HUDEP-2 (cell line): ENCODE measurements around the gene SKP1.
A peak's percentile ranks its signal among the peaks of the same experiment; 100 is the strongest.

Experiments
- DNase-seq, 76 experiments: peaks; one replicate each; lab custom pipeline; 2025; ENCODE audit not compliant: unreplicated experiment in 76 of 76; lab: John Stamatoyannopoulos, UW

Gene SKP1

DNA sequence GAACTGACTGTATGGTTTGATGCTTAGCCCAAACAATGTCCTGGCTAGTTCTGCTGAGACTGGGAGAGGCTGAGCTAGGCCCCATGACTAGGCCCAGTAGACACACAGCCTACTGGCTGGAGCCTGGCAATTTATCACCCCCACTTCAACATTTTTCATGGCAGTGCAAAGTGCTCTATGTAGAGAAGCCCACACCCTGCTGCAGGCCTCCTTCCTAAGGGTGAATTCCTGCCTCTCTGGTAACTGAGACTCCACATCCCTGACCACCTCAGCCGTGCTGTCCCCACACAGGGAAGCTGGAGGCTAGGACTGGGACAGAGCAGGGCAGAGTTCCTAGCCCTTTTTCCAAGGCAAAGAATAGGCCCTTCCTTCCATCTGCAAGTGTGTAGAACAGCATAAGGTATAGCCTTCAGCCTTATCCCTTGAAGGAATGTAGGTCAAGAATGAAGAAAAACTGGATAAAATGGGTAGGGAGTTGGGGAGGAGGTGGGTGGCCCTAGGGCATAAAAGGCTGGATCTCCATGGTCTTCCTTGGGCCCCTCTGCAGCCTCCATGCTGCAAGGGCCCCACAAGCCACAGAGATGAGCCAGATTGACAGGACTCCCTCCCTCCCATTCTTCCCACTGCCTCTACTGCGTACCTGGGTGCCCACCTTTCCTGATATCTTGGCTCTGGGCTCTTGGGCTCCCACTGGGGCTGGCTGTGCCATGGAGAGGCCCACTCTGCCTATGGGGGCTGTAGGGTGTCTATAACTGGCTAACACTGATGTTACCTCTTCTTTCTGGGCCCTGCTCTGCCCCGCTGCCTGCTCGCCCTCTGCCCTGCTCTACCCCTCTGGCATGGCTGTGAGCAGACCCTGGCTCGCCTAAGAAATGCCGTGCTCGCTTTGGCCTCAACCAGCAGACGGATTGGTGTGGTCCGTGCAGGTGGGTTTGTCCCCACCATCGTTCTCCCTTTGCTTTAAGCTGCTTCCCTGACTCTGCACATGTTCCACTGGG, 32.5 kb downstream of the SKP1 start:
- DNase-seq: no peak

DNA sequence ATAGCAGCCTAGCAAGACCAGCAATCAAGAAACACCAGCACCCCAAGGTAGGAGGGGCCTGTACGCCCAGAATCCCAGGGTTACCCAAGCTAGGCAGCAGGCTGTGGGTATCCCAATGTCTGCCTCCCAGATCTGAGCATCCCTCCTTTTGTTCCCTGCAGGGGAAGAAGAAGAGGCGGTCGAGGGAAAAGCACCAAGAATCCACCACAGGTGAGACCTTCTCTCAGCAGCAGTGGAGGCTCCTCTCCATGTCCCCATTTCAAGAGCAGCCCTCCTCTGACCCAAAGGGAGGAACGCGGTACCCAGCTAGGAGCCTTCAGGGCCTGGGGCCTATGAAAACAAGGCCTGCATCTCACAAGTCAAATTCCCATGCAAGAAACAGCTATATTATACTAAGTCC, 33.3 kb downstream of the SKP1 start:
- no peak for DNase-seq

DNA sequence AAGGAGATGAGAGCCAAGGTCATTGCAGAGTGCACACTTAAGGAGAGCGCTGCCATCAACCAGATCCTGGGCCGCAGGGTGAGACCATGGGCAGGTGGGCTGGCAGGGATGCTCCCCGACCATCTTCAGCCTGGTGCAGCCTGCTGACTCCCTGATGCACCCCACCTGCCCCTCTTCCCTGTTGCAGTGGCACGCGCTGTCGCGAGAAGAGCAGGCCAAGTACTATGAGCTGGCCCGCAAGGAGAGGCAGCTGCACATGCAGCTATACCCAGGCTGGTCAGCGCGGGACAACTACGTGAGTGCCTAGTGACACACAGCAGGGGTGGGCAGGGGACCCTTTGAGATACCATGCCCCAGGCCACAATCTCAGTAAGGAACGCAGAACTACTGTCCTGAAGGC, 33.9 kb downstream of the SKP1 start:
- DNase-seq: no peak

DNA sequence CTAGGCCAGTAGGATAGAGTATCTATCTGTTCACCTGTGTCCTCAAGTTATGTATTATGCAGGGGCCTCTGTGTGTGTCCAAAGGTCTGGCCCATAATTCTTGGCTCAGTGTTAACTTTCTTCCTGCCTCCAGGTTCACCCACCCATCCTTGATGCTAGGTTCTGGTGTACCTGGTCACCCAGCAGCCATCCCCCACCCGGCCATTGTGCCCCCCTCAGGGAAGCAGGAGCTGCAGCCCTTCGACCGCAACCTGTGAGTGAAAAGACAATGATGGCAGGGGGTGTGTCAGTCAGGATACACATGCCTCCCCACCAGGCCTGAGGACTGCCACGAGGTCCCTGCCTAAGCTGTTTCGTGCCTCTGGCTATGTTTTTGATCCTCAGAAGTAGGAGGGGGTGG, 34.7 kb downstream of the SKP1 start:
- no peak for DNase-seq

DNA sequence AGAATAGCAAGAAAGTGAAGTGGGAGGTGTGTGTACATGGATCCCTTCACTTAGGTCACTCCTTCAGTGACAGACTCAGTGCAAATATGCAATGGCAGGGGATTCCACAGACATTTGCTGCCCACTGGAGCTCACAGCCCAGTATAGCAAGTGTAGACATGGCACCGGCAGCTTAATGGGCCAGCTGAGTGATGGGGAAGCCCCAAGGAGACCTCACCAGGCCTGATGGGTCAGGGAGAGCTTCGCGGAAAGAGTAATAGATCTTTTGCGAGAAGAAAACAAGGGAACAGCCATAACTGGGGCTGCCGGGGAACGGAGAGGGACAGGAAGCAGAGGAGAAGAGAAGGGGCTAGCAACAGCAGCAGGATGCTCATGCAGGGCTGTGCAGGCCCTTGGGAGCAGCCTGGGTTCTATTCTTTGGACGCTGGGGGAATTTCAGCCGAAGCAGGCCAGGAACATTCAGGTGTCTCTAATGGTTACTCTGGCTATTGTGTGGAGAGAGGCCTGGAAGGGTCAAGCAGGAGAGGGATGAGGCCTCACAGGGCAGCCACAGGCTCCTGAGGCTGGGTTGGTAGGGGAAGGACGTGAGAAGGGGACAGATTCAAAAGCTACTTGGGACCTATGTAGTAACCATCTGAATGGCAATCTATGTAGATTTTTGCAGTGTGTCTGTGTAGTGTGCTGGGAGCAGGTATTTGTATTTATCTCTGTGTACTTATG, 35.3 kb downstream of the SKP1 start:
- DNase-seq: no peak

DNA sequence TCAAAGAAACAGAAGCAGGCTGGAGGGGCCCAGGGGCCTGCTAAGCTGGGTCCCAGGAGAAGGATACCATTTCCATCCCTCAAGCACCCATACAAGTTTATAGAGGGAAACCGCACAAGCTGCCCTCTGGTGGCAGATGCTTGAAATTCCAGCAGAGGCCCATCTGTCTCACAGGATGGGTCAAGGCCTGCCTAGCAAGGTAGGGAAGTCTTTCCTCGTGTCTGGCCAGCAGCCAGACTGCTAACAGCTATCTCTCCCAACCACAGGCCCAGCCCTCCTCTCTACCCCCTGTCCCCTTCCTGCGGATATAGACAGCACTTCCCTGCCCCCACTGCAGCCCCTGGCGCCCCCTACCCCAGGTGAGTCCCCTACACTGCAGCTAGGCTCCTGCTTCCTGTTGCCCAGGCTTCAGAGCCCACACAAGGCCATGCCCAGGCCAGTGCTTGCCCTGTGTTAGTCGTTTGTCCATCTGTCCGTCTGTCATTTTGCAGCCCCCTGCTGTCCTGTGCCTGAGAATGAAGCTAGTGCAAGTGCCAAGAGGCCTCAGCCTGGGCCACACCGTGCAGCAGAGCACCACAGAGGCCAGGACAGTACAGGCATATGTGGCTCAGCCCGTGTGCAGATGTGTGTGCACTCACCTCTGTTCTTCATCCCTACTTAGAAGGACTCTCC, 36.1 kb downstream of the SKP1 start:
- peak in 73 of 76 experiments; percentile 15 to 90 (median 73) for DNase-seq

DNA sequence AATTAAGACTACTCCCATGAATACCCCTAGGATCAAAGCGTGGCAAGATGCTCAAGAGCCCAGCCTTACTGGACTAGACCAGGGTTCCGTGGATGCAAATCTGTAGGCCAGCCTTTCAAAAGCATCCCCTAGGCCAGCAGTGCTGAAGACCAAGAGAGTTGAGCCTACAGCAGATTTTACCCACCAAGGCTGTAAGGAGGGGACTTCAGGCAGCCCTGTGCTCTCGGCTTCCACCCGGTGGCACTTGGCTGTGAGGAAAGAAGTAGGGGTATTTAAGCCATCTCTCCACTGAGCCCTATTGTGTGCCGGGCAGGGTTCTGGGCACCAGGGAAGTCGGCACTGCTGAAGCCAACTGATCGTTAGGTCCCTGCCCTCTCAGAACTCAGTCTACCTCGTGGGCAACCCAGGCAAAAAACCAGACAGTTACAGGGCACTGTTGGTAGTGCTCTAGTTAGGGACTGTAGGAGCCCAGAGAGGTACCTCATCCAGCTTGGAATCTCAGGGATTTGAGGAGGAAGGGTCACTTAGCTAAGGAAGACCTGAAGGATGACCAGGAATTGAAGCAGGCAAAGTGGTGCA, 36.8 kb downstream of the SKP1 start:
- DNase-seq: no peak

DNA sequence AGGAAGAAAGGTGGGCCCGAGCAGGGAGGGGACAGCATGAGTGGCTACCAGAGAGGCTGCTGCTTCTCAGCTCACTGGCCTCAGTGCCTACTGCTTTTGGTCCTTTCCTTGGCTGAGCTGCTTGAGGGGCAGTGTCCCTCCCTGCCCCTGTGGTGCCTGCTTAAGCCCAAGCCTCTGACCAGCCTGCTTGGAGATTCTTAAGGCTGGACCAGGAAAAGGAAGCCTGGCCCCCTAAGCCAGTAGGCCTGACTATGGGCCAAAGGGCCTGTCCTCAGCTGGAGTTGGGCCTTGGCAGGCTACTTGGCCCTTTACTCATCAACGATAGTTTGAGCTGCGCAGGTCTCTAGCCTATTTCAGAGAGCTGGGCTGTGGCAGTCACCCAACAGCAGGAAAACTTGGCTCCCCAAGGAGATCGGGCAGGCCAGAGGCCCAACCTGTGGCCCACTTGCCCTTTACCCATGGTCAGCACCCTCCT, 37.3 kb downstream of the SKP1 start:
- no peak for DNase-seq

DNA sequence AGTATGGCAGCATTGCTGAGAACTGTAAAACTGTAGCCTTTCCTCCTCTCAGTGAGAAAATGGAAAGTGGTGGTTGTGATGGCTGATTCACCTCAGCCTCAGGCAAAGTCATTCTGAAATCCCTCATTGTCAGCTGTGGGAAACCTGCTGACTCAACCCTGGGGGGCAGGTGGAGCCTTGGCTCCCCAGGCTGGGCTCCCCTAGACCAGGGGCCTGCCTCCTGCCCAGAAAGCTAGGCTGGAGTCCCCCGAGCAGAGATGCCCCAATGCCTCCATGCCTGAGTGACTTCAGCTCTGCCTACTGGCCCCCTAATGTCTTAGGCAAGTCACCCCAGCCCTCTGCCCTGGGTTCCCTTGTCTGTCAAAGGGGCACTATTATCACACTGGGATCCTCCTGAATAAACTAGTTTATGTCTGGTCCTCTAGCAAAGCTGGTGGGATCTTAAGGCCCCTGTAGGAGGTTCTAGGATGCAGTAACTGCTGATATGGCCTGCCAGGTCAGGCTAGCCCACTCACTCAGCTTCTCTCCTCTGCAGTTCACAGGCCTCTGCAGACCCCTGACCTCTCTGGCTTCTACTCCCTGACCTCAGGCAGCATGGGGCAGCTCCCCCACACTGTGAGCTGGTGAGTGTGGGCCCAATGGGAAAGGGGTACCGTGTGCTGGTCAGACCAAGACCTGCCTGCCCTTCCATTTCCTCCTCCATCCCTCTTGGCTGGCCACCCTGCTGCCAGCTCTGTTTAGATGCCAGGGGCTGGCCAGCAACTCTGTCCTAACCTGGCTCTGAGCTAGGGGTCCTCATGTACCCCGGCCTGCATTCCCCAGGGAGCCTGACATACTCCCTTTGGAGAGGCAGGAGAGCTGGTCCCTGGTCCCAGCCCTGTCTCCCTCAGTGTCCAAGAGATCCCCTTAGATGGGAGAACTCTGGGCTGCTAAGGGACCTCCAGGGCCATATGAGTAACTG, 38.1 kb downstream of the SKP1 start:
- DNase-seq: no peak

DNA sequence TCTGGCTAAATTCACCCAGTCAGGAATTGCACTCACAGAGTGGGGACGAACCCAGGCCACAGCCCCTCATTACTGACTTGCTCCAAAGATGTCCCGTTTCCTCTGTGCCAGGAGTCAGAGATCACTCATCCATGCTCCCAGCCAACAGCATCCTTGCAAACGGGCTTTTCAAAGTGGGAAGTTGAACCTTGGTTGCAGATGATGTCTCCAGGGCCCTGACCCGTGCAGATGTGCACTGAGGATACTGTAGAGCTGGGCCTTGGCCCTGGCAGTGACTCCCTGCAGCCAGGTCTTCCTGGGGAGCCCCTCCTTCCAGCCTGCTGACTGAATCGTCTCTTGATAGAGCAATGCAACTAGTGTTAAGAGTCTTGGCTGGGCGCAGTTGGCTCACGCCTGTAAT, 40.0 kb downstream of the SKP1 start:
- DNase-seq: no peak

DNA sequence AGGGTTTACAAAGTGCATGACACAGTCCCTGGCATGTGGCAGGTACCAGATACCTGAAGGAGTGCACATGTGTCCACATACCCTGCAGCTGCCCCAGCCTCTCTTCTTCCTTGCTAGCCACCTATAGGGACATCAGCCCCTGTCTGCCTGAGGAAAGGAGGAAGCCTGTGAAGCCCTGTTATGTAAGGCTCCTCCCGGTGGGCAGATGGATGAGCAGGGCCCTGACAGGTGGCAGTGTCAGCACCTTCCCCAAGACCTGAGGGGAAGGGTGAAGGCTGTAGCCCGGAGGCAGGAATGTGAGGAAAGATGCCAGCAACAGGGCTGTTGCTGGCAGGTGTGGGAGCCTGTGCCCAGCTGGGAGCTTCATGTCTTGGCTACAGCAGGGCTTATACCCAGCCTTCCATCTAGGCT, 40.5 kb downstream of the SKP1 start:
- DNase-seq: no peak

DNA sequence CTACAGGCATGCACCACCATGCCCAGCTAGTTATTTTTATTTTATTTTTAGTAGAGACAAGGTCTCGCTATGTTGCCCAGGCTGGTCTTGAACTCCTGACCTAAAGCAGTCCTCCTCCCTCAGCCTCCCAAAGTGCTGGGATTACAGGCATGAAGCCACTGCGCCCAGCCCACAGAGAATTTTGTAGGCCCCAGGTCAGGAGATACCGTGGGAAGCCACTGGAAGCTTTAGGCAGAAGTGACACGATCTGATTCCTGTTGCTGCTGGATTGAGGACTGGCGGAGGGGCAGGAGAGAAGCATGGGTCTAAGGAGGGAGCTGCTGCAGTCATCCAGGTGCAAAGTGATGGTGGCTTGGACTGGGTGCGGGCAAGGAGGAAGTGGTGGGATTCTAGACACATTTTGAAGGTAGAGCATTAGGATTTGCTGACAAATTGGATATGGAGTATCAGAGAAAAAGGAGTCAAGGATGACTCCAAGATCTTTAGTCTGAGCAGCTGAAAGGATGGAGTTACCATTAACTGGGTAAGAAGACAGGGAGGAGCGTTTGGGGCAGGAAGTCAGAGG, 41.6 kb downstream of the SKP1 start:
- no peak for DNase-seq

DNA sequence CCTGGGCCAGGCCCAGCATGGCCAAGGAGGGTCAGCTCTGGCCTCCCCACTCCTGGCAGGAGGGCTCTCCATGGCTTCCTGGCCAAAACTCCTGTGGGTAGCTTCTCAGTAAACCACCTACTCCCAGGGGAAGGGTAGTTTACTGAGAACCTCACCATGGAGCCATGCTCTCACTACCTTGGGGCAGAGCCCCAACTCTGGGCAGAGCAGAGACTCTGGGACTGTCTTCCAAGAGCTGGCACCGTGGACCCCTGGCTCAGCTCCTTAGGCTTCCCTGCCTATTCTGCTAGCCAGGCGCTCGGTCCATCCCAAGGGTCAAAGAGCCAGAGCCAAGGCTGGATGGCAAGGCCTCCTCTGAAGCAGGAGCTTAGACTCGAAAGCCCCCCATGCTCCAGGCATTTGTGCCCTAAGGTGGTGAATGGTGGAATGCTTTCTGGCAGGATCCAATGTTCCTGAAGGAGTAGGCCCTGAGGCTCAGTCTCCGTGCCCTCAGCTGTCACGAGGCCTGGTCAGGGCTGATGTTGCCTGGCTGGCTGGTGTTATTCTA, 42.7 kb downstream of the SKP1 start:
- DNase-seq: no peak

DNA sequence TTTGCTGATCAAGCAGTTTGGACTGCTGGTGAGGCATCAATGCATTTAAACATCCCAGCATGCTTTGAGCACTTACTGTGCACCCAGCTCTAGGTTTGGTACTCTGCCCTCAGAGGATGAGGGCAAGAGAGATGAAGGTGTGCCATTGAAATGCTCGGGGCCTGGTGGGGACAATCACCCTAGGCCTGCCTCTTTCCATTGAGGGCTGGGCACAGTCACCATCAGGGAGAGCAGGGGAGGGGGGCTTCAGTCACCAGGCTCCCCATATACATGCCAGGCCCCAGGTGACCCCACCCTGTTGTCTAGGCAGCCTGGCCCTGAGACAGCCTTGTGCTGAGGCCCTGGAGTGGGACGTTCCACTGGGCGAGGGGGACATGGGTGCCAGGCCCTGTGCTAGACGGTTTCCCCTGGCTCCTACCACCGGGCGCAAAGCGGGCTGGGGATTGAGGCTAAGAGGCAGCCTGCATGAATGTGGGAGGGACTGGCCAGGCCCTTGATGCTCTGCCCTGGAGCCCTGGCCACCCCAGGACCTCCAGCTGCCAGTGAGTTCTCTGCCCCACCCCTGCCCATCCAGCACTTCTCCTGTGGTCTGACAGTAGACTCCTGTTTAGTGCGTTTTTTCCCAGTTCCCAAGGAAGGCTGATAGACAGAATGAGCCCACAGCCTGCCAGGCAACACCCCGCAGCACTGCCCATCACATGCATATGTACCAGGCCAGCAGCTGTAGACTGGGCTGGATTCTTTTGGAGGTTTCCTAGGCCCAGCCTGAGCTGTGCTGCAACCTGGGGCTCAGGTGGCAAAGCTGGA, 43.4 kb downstream of the SKP1 start:
- no peak for DNase-seq

DNA sequence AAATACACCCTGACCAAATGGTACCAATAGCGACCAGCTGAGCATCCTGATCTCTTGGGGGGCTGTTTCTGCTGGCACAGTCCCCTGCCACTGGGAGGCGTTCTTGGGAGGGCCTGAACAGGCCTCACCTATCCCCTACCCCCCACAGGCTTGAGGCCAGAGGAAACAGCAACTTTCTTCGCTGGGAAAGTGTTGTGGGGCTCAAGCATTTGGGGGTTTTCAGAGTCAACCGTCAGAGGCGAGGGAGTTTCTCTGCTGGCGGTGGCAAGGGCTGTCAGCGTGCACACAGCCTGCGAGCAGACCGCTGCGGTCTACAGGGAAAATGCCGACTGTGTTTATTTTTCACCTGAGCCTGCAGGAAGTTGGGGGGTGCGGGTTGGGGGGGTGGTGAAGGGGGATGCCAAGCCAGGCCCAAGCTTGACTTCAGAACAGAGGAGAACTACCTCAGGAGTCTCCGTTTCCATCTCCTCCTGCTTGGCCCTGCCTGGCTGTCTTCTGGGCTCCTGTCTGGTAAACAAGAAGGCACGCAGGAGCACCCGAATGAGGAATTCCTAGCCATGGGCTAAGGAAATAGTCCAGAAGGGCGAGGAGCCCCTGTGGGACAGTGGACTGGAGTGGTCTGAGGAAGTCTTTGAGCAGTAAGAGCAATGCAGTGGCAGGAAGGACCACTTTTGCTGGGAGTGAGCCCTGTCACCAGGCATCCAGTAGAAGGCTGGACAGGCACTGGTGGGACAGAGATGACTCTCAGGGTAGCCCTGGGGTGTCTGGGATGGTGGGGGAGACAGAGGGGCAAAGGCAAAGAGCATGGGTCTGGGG, 44.2 kb downstream of the SKP1 start:
- DNase-seq: no peak

DNA sequence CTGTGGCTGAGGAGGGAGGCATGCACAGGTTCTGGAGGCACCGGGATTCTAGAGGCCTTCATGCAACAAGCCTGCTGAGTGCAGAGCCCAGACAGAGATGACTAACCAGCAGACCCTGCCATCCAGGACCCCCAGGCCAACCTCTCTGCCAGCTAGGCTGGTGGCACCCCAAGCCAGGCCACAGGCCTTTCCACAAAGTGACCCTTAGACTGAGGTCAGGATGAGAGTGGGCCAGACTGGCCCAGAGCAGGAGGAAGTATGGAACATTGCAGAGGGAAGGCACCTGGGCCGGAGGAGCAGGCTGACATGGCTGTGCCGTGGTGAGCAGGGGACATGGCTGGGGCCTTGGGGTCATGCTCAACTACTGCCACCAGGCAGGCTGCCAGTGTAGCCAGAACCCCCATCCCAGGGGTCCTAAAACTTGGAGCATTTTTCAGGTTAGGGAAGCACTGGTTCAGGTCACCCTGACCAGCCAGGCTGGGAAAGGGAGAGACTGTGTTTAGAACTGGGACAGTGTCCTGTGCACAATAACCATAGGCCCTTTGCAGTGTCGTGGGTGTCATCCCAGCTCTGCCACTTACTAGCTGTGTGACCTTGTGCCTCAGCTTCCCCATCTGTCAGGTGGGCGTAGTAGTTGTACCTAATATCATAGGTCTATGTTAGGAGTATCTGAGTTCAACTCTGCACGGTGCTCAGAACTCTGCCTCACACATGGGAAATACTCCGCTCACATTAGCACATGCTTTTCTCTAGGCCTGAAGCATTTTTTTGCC, 45.0 kb downstream of the SKP1 start:
- no peak for DNase-seq

DNA sequence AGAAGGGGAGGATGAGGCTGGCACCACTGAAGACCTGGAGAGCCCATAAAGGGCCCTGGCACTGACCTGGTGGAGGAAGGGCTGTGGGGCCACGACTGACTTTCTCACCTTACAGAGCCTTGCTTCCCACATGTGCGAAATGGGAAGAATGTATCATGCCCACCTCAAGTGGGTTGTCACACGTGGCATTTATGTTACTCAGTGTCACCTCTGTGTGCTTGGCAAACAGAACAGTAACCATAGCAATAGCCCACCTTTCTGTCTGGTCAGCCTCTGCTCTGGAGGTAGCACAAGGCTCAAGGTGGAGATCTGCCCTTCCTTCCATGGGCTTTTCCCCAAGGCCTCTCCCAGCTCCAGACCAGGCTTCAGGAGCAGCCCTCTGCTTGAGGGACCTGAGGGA, 45.6 kb downstream of the SKP1 start:
- no peak for DNase-seq
